Fibroblast of the aortic adventitia (primary cell): ENCODE results near the gene KCNJ10. TPM values are rescaled to one million over a fixed set of nuclear protein-coding genes. Genes with fewer than 3 reads are reported as not detected.

ENCODE experiments used
- DNase-seq: peaks from one replicate; pipeline ENCODE4 v3.0.0-alpha.2; 2010; ENCODE audit warnings: low read depth
- H3K4me3 ChIP-seq: 2 replicates; pipeline ENCODE4 v1.5.1; 2011; ENCODE audit warnings: low read depth, mild to moderate bottlenecking, control low read depth, low read length, moderate library complexity
- total RNA-seq: library from RNA; depleted of rRNA; stranded (reverse); fragments of >200 nt; gene quantifications from 2 replicates; pipeline ENCODE4 v1.2.3, GENCODE V29; 2012; ENCODE audit warnings: low replicate concordance
- TF ChIP-seq, protein P1 (sequence below): IDR thresholded peaks from 2 replicates; pipeline ENCODE4 v1.5.1; 2011; ENCODE audit warnings: mild to moderate bottlenecking, low read length, control low read depth, inconsistent platforms; ENCODE audit not compliant: insufficient read depth

The KCNJ10 gene
- total RNA-seq, 1 donor: not detected

DNA sequence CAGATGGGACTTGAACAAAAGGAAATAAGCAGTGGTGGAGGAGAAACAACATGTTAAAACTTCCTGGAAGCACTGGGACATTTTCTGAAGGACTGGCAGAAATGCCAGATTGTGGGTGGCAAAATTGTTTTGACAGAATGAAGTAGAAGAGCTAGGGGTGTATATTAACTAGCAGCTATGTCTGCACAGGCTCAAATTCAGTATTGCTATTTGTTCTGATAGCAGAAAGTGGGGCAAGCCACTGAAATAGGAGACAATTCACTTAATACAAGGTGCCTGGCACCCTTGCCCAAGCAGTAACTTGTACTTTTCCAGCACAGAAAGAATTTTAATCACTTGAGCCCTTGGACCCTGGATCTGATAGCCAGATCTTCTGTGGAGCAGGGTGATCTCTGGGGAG is 26.4 kb downstream of the KCNJ10 start:
- TF ChIP-seq, protein P1, sequence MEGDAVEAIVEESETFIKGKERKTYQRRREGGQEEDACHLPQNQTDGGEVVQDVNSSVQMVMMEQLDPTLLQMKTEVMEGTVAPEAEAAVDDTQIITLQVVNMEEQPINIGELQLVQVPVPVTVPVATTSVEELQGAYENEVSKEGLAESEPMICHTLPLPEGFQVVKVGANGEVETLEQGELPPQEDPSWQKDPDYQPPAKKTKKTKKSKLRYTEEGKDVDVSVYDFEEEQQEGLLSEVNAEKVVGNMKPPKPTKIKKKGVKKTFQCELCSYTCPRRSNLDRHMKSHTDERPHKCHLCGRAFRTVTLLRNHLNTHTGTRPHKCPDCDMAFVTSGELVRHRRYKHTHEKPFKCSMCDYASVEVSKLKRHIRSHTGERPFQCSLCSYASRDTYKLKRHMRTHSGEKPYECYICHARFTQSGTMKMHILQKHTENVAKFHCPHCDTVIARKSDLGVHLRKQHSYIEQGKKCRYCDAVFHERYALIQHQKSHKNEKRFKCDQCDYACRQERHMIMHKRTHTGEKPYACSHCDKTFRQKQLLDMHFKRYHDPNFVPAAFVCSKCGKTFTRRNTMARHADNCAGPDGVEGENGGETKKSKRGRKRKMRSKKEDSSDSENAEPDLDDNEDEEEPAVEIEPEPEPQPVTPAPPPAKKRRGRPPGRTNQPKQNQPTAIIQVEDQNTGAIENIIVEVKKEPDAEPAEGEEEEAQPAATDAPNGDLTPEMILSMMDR: no peak

DNA sequence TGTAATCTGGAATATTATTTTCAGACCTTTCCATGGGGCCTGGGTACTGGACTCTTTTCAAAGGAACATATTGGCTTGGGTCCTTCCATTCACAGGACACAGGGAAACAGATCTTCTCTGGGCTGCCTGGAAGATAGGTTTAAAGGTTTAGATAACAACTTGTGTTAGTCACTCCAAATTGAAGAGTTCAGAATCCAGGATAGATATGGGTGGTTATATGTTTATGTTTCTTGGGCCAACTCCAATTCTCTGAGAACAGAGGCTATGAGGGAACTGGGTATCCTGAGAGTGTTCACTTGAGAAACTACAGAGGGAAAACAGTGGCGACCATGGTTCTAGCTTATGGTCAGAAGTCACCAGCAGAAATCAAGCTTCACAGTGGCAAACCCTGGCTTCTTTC is 29.5 kb downstream of the KCNJ10 start:
- TF ChIP-seq, protein P1: no peak
- DNase-seq: peak; percentile 42
- H3K4me3 ChIP-seq: no peak overlapping the region

More for the DNA sequence above, 26.4 kb downstream of the KCNJ10 start:
- no peak overlapping the region for H3K4me3 ChIP-seq
- no peak for DNase-seq

DNA sequence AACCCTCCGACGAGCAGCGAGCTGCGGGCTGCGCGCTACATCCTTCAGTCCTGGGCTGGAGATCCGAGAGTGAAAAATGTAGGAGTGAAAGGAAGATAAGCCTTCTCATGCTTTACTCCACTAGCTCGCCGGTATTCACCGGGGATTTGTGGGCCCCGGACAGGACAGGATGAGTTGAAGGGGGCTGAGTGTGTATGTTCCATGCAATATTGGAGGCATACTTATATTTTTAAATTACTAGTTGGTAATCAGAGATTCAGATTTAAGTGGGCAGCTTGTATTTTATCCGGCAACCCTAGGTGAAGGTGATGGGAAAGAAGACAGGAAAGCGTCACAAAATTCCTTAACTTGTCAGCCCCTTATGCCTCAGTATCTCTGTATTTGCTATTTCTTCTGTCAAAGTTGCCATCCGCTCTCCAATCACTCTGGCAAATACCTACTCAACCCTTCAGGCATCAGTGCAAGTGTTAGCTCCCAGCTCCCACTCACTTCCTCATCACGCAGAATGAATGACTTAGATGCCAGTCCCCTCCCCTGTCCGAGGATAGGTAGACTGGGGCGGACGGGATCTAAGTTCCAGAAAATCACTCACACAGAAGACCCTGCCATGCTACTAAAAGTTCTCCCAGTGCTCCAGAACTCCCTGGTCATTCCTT is 37.7 kb downstream of the KCNJ10 start:
- peak; percentile 7 for DNase-seq
- H3K4me3 ChIP-seq: peak overlapping the region; percentile 78
- TF ChIP-seq, protein P1: no peak

DNA sequence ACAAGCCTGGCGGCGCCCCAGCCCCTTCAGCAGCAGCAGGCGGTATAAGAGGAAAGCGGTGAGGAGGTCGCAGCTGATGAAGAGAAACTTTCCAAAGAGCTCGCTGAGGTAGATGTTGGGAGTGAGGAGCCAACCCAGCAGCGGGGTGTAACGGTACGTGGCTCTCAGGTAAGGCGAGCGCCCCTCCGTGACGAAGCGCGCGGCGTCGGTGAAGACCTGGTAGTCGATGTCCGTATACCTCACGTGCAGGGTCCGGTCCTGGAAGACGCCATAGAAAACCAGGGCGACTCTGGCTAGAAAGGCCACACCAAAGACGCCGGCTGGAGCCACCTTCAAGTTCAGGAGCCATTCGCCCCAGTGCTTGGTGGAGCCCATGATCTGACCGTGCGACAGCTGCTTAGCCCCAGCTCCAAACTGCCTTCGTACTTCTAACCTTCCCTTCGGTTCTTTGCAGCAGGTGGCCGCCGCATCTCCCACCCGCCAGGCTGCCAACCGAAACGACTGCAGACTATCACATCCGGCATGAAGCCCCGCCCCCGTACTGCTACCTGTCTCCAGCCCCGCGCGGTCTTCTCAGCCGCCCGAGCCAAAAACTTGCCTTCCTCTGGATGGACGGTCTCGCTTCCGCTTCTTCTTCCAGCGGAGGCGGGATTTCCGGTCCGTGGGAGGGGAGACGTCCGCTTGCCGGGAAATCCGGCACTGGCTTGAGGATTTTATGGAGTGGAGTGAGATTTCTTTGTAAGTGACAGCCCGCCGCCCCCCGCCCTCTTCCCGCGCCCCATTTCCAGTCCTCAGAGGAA is 38.4 kb downstream of the KCNJ10 start, which contains the start of gene PIGM:
Gene PIGM, minus strand, starts transcription at position 626 of the 800 bp plus-strand sequence. Its CDS starts 251 bp downstream, at position 375.
- peak; percentile 83 for DNase-seq
- TF ChIP-seq, protein P1: no peak
- peak within 1 kb of the TSS; percentile 78 for H3K4me3 ChIP-seq

DNA sequence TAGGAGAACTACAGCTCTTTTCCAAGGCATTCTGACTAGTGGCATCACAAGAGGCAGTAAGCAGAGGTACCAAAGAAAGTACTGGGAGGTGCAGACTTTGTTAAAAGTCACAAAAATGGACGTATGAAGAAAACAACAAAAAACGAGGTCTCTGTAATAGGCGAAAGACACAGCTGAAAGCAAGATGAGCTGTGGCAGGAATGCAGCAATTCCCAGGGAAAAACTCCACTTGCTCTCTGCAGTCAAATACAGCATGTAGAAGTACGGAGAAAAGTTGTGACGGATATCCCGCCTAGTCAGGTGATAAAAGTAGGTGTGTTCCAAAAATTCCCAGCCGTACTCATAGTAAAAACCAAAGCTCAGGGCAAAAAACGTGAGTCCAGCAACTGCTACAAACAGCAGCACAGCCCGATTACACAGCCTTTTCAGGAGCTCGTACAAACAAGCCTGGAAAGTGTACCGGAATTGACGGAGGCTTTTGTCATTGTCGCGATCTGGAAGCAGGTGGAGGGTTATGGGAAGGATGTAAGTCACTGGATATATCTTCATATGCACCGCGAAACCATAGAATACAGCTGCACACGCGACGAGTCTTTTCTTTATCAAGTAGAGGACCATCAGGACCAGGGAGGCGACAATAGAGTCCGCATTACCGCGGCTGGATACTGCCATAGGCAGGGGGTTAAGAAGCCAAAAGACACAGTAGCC is 39.1 kb downstream of the KCNJ10 start:
- TF ChIP-seq, protein P1: no peak
- DNase-seq: peak; percentile 12
- peak overlapping the region; percentile 78 for H3K4me3 ChIP-seq

DNA sequence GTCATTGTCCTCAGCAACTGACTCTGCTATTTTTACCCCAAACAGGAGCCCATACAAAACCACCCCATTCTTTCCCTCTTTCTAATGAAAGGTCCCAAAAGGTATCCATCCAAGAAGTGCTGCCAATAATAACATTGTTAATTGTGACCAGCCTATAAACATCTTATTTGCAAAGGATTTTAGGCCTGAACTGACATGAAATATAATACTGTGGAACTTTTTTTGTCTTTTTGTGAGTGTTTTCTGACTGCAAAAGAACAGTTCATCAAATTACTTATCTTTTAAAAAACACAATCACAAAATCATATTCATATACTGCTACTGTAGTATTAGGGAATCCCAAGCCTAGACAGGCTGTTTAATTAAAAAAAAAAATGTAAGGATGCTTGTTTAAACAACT is 41.5 kb downstream of the KCNJ10 start:
- DNase-seq: no peak
- H3K4me3 ChIP-seq: no peak overlapping the region
- TF ChIP-seq, protein P1: no peak
